ENCODE data around the gene ESRRA. TPM values are rescaled to one million over a fixed set of nuclear protein-coding genes. Genes with fewer than 3 reads are reported as not detected.
"Not testable (repeated sequence)": the region's sequence is repeated elsewhere in the genome, so short reads cannot be mapped to it uniquely, and the experiment has no call there.

The ESRRA gene
- total RNA-seq, 1 experiment from 2014 or later = 58.2 TPM

DNA sequence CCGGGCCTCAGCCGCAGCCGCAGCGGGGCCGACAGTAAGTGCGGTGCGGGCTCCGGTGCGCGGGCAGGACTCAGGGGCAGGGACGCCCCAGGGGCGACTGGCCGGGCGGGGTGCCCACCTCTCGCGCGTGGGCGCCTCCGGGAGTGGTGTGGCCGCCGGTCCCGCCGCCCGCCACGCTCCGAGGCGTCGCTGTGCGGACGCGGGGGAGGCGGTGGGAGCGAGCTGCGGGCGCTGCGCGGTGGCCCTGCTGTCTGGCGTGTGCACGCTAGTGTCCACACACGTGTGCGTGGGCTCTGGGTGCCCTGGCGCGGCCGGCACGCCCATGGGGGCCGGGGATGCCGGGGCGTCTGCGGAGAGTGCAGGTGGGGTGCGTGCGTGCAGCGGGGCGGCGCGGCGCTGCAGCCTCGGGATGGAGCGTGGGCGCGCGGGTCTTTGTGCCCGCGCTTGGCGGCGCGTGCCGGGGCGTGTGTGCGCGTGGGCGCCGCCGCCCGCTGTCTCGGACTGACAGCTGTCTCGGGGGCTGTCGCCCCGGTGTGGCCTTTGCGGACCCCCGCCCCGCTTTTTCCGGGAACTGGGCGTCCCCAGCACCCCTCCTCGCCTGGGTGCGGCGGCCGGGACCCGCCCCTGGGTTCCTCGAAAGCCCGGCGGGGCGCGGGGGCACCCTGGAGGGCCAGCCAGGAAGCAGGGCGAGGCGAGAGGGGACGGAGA lies 13.4 kb upstream of the ESRRA start:
- no peak for DNase-seq (ENCODE audit: low read depth)

DNA sequence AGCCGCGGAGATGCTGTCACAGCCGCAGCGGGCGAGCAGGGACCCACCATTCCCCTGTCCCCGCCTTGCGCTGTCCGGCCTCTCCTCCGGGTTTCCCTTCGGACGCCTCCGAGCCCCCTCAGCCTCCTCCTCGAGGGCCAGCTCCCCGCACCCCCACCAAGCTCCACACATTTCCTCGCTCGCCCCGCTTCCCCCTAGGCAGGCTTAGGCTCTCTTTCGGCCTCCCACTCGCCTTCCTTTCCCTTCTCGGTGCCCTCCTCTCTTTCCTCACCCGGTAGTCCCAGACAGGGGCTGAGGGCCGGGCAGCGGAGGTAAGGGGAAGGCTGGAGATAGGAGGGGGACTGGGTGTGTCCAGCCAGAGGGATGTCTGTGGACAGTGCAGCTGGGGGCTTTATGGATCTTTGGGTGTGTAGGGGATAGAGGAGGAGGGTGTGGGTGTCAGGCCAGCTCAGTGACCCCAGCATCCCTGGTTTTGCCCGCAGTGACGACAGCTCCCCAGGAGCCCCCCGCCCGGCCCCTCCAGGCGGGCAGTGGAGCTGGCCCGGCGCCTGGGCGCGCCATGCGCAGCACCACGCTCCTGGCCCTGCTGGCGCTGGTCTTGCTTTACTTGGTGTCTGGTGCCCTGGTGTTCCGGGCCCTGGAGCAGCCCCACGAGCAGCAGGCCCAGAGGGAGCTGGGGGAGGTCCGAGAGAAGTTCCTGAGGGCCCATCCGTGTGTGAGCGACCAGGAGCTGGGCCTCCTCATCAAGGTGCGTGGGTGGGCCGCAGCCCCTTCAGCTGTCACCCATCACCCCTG lies 12.7 kb upstream of the ESRRA start:
- DNase-seq (ENCODE audit: low read depth) = no peak

DNA sequence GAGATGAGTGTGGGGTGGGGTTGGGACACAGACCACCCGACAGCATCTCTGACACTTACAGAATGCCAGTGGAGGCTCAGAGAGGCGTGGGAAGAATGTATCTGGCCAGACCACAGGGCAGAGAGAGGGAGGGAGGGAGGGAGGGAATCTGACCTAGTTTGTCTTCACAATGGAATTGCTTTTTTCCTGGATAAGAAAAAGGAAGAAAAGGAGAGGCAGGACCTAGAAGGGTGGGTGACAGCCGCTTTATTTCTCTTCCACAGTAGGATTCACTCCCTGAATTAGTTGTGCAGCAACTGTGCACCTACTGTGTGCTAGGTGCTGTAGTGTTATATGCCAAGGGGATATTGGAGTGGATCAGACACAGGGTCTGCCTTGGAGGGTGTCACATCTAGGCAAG lies 10.6 kb upstream of the ESRRA start:
- DNase-seq (ENCODE audit: low read depth) = no peak

DNA sequence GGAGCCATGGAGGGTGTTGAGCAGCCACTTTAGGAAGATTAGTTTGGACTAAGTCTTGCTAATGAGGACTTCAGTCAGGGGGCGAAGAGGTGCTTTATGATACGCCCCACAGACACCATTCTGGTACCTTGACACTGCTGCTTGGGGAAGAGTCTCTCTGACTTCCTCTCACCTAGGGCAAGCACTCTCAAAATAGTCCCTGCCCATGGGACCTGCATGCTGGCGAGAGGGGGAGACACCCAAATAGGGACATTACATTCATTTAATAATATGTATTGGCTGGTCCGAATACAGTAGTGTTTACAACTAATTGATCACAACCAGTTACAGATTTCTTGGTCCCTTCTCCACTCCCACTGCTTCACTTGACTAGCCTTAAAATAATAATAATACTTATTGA lies 9.6 kb upstream of the ESRRA start:
- no peak for DNase-seq (ENCODE audit: low read depth)

DNA sequence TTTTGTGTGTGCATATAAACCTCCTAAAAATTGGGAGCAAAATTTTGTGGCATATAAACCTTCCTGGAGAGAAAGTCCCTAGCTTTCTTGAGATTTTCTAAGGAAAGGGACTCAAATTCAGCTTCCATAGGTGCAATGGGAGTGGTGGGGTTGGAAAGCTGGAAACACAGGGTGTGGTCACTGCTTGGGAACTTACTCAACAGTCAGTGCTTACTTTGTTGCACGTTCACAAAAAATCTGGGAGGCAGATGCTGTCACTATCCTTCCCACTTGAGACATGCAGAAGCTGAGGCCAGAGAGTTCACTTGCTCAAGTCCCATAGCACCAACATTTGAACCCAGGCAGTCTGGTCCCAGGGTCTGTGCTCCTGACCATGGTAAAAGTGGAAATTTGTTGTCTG lies 9.1 kb upstream of the ESRRA start:
- no peak for DNase-seq (ENCODE audit: low read depth)

DNA sequence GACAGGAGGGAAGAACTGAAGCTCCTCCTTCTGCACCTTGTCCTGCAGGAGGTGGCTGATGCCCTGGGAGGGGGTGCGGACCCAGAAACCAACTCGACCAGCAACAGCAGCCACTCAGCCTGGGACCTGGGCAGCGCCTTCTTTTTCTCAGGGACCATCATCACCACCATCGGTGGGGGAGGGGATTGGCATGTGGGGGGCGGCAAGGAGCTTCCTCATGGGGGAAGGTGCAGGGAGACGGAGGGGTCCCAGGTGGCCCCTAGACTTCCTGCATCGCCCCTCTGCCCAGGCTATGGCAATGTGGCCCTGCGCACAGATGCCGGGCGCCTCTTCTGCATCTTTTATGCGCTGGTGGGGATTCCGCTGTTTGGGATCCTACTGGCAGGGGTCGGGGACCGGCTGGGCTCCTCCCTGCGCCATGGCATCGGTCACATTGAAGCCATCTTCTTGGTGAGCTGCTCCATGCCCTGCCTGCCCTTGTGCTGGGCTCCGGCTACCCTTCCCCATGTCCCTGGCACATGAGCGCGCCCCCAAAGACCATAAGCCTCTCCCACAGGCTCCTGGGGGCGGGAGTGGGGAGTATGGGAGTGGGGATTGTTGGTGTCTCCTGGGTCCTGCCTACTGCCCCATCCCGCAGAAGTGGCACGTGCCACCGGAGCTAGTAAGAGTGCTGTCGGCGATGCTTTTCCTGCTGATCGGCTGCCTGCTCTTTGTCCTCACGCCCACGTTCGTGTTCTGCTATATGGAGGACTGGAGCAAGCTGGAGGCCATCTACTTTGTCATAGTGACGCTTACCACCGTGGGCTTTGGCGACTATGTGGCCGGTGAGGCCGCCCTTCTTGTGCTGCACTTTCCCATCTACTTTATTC lies 8.3 kb upstream of the ESRRA start:
- no peak for DNase-seq (ENCODE audit: low read depth)

DNA sequence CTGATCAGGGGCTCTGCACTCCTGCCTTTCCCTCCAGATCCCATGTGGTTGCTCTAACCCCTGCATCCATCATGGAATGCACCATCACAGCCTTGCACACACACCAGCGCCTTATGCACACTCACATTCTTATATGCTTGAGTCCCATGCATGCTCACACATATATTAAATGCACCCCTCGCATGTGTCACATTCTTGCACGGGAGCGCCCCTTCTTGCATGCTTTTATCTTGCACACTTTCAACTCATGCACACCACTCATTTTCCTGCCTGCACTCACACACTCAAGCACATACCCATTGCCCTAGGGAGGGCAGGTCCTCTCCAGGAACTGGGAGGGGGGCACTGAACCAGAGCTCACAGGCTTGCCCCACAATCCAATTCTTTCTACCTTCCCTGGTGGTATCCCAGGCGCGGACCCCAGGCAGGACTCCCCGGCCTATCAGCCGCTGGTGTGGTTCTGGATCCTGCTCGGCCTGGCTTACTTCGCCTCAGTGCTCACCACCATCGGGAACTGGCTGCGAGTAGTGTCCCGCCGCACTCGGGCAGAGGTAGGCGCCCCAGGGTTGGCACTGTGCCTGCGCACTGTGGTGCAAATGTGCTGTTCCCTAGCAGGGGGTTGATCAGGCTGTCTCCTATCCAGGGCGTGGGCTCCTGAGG lies 7.5 kb upstream of the ESRRA start:
- DNase-seq (ENCODE audit: low read depth) = no peak

DNA sequence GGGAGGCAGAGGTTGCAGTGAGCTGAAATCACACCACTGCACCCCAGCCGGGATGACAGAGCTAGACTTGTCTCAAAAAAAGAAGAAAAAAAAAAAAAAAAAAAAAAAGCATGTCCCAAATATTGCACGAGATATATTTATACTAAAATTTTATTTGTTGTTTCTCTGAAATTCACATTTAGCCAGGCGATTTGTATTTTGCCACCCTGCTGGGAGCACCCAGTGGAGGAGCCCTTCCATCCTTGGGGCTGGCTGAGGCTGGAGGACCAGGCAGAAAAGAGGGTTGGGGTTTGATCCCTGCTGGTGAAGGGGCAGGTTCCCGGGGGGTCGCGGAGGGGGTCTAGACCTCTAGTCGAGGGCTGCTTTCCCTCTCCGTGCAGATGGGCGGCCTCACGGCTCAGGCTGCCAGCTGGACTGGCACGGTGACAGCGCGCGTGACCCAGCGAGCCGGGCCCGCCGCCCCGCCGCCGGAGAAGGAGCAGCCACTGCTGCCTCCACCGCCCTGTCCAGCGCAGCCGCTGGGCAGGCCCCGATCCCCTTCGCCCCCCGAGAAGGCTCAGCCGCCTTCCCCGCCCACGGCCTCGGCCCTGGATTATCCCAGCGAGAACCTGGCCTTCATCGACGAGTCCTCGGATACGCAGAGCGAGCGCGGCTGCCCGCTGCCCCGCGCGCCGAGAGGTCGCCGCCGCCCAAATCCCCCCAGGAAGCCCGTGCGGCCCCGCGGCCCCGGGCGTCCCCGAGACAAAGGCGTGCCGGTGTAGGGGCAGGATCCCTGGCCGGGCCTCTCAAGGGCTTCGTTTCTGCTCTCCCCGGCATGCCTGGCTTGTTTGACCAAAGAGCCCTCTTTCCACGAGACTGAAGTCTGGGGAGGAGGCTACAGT lies 6.1 kb upstream of the ESRRA start:
- no peak for DNase-seq (ENCODE audit: low read depth)

GRCh38 chr11:64299847-64300648 lies 5.3 kb upstream of the ESRRA start, which contains the start of gene CATSPERZ:
Gene CATSPERZ (plus strand): TSS chr11:64300358. CDS start chr11:64300411, 53 bp downstream.
- DNase-seq (ENCODE audit: low read depth) = no peak

DNA sequence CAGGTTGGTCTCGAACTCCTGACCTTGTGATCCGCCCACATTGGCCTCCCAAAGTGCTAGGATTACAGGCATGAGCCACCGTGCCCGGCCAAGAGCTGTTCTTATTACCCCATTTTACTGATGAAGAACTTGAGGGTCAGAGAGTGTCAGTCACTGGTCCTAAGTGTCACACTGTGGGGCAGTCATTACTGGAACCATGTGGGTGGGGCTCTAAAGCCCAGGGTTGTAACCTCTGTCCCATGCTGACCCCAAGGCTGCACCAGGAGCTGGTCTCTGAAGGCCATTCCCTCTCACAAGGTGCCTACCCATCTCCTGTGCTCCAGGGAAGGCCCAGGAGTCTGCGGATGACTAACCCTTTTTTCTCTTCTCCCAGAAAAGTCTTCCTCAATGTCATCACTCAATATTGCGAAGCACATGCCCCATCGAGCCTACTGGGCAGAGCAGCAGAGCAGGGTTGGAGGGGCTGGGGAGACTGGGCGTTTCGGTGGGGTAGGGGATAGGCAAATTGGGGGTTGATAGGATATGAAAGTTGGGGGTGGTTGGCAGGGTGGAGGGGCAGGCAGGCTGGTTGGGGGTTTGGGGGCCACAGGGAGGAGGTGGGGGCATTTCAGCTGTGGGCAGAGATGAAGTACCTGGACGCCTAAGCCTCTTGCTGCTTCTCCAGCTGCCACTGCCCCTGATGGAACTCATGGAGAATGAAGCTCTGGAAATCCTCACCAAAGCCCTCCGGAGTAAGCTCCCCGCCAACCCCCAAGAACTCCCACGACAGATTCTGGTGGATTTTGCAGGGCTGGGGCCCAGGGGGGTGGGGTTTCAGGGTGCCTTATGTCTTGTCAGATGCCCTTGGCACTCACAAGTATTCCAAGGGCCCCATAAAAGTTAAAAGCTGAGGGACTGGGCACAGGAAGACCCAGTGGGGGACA lies 2.0 kb upstream of the ESRRA start:
- no peak for DNase-seq (ENCODE audit: low read depth)

- DNase-seq (ENCODE audit: low read depth) = no peak
Observed at GRCh38 chr11:64304032-64304315, 1.4 kb upstream of the ESRRA start.

DNA sequence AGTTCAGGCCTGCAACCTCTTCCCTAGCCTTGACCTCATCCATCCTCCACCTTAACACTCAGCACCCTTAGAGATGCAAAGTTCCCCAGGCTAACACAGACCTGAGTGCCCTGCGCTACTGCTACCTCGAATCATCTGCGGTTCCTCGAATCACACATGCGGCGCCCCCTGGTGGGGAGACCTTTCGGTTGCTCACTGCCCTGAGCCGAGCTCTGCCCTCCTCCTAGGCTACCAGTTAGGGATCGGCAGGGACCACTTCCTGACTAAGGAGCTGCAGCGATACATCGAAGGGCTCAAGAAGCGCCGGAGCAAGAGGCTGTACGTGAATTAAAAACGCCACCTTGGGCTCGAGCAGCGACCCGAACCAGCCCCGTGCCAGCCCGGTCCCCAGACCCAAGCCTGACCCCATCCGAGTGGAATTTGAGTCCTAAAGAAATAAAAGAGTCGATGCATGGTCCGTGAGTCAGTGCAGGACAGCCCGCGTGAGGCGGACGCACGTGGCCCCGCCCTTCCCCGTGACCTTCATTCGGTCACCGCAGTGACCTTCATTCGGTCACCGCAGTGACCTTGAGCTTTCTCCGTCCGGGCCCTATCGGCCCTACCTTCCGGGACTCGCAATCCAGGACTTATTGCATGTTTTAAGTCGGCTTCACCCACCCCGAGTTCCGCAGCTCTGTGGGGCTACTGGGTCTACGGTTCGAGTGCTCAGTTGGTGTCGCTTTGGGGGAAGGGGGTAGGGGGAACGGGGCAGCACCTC lies 830 bp upstream of the ESRRA start:
- DNase-seq (ENCODE audit: low read depth) = peak; percentile 89

DNA sequence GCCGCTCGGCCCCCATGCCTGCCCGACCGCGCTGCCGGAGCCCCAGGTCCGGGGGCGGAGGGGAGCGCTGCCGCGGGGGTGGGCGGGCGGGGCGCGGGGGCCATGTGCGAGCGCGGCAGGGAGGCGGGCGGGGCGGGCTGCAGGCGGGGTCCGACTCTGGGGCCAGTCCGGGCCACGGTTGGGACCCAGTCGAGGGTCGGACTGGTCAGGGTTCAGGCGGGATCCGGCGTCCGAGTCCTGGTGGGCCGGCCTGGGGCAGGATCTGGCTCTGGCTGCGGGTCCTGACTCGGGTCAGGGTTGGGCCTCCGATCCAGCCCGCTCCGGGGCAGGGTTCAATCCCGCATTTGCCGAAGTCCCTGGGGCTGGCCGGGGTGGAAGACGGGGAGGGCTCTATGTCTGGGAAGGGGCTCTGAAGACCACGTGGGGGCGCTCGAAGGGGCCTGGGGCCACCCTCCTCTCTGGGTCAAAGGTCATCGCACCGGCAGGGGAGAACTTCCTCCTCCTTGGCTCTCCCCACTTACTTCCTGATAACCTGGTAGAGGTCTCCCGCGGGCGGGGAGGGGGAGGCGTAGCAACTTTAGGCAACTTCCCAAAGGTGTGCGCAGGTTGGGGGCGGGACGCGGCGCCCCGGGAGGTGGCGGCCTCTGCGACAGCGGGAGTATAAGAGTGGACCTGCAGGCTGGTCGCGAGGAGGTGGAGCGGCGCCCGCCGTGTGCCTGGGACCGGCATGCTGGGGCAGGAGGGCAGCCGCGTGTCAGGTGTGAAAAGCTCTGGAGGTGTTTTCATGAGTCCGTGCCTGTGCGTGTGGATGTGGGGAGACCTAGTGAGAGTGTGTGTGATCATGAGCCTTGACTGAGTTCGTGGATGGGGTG lies 603 bp downstream of the ESRRA start:
- DNase-seq (ENCODE audit: low read depth) = peak; percentile 63

DNA sequence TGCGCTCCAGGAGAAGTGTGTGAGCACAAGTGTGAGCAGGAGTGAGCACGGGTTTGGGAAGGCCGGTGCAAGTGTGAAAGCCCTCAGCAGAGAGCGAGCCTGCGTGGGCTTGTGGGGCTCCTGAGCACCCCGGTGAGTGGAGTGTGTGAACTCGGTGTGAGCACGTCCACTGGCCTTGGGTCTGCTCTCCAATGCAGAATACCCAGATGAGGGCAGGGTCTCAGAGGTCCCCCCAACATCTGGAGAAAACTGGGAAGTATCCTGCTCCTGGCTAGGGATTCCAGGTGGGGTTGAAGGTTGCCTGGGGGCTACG lies 1.2 kb downstream of the ESRRA start:
- no peak for DNase-seq (ENCODE audit: low read depth)

- DNase-seq (ENCODE audit: low read depth) = peak; percentile 35
Observed at GRCh38 chr11:64306876-64307622, 1.7 kb downstream of the ESRRA start.

GRCh38 chr11:64307795-64308194 lies 2.5 kb downstream of the ESRRA start:
- not testable (repeated sequence) for DNase-seq (ENCODE audit: low read depth)
